IMR-90 (cell line): Measurements from ENCODE around the gene ASB13. TPM values are rescaled to one million over a fixed set of nuclear protein-coding genes. Genes with fewer than 3 reads are reported as not detected.
A peak's percentile ranks its signal among the peaks of the same experiment; 100 is the strongest.

Experiments used
- ATAC-seq: fragments of 200-7000 bp; cut with Tn5 transposase; 2 replicates; pipeline ENCODE4 v1.9.1; 2020; ENCODE audit warnings: low read depth, mild to moderate bottlenecking, moderate library complexity
- BruUV-seq: library from RNA; stranded (reverse); fragments of 400-500 nt; replicated peaks from 2 replicates; lab custom pipeline; 2021; lab: Mats Ljungman, UMichigan
- CTCF ChIA-PET: fragments of 300-600 bp; formaldehyde crosslinking; extraction: SDS; loops from one replicate; lab custom pipeline; 2021; ENCODE audit warnings: antibody characterized with exemption; lab: Yijun Ruan, JAX
- POLR2A ChIA-PET: fragments of 300-600 bp; sonication (Branson Sonifier 250); formaldehyde crosslinking; loops from one replicate; lab custom pipeline; 2022; ENCODE audit warnings: antibody characterized with exemption; ENCODE audit not compliant: unreplicated experiment; lab: Charles Lee
- DNase-seq: peaks from one replicate; pipeline ENCODE4 v3.0.0; 2013
- H2AFZ ChIP-seq: replicated peaks from 2 replicates; pipeline ENCODE3; 2013; ENCODE audit warnings: low read length, mild to moderate bottlenecking; ENCODE audit not compliant: poor library complexity
- H2AK5ac ChIP-seq: 2 replicates; pipeline ENCODE4 v1.6.1; 2013; ENCODE audit warnings: low read depth, low read length, inconsistent platforms
- H2AK9ac ChIP-seq: replicated peaks from 2 replicates; pipeline ENCODE3; 2013; ENCODE audit warnings: mild to moderate bottlenecking, low read depth, low read length, moderate library complexity; ENCODE audit not compliant: poor library complexity
- H2BK120ac ChIP-seq: 2 replicates; pipeline ENCODE4 v1.6.1; 2013; ENCODE audit warnings: low read depth, low read length, inconsistent platforms
- H2BK15ac ChIP-seq: 3 replicates; pipeline ENCODE4 v1.6.1; 2013; ENCODE audit warnings: low read depth, low read length, inconsistent platforms
- H2BK20ac ChIP-seq: 2 replicates; pipeline ENCODE4 v1.6.1; 2013; ENCODE audit warnings: low read depth, mild to moderate bottlenecking, inconsistent platforms, low read length, moderate library complexity
- H2BK5ac ChIP-seq: 2 replicates; pipeline ENCODE4 v1.6.1; 2013; ENCODE audit warnings: mild to moderate bottlenecking, low read depth, low read length, inconsistent platforms; ENCODE audit not compliant: poor library complexity, severe bottlenecking
- H3K14ac ChIP-seq: replicated peaks from 2 replicates; pipeline ENCODE4 v1.6.1; 2013; ENCODE audit warnings: low read depth, low read length, inconsistent platforms
- H3K18ac ChIP-seq: 2 replicates; pipeline ENCODE4 v1.6.1; 2013; ENCODE audit warnings: low read depth, low read length, control low read depth
- H3K23ac ChIP-seq: 2 replicates; pipeline ENCODE4 v1.6.1; 2013; ENCODE audit warnings: low read depth, low read length, inconsistent platforms
- H3K27ac ChIP-seq: 2 replicates; pipeline ENCODE4 v1.5.1; 2013; ENCODE audit warnings: mild to moderate bottlenecking, control low read depth, low read length; ENCODE audit not compliant: insufficient read depth
- H3K27me3 ChIP-seq: 2 replicates; pipeline ENCODE4 v1.6.1; 2013; ENCODE audit warnings: low read length; ENCODE audit not compliant: control insufficient read depth, insufficient read depth
- H3K36me3 ChIP-seq: 2 replicates; pipeline ENCODE4 v1.6.1; 2013; ENCODE audit warnings: low read length, mixed read lengths; ENCODE audit not compliant: control insufficient read depth, insufficient read depth
- H3K4ac ChIP-seq: 2 replicates; pipeline ENCODE4 v1.6.1; 2013; ENCODE audit warnings: low read depth, low read length, inconsistent platforms
- H3K4me1 ChIP-seq: 2 replicates; pipeline ENCODE4 v1.6.1; 2013; ENCODE audit warnings: low read length, mixed read lengths; ENCODE audit not compliant: control insufficient read depth, insufficient read depth
- H3K4me2 ChIP-seq: 2 replicates; pipeline ENCODE4 v1.6.1; 2013; ENCODE audit warnings: low read depth, mild to moderate bottlenecking, control low read depth, low read length, moderate library complexity
- H3K4me3 ChIP-seq: 2 replicates; pipeline ENCODE4 v1.5.1; 2013; ENCODE audit warnings: low read depth, mild to moderate bottlenecking, control low read depth, low read length, moderate library complexity; ENCODE audit not compliant: insufficient read depth
- H3K56ac ChIP-seq: 2 replicates; pipeline ENCODE4 v1.6.1; 2013; ENCODE audit warnings: low read length, inconsistent platforms; ENCODE audit not compliant: insufficient read depth; ENCODE audit errors: extremely low read depth
- H3K79me1 ChIP-seq, 2 experiments: 2 replicates each; pipeline ENCODE4 v1.6.1; 2013; ENCODE audit warnings: low read length in 2 of 2, inconsistent platforms in 1 of 2, low read depth in 1 of 2
- H3K9ac ChIP-seq: 2 replicates; pipeline ENCODE4 v1.6.1; 2013; ENCODE audit warnings: low read depth, low read length, control low read depth
- H3K9me1 ChIP-seq: 2 replicates; pipeline ENCODE4 v1.6.1; 2013; ENCODE audit warnings: low read length, inconsistent platforms; ENCODE audit not compliant: insufficient read depth
- H3K9me3 ChIP-seq: 2 replicates; pipeline ENCODE4 v1.6.1; 2013; ENCODE audit warnings: low read length; ENCODE audit not compliant: control insufficient read depth, insufficient read depth
- H4K20me1 ChIP-seq: 2 replicates; pipeline ENCODE4 v1.6.1; 2013; ENCODE audit warnings: low read length, inconsistent platforms; ENCODE audit not compliant: insufficient read depth
- H4K5ac ChIP-seq: 2 replicates; pipeline ENCODE4 v1.6.1; 2013; ENCODE audit warnings: mild to moderate bottlenecking, low read depth, low read length, control low read depth
- H4K8ac ChIP-seq, 2 experiments: 2 replicates each; pipeline ENCODE4 v1.6.1; 2013; ENCODE audit warnings: low read depth in 2 of 2, low read length in 2 of 2, control low read depth in 1 of 2, inconsistent platforms in 1 of 2
- H4K91ac ChIP-seq: 2 replicates; pipeline ENCODE4 v1.6.1; 2013; ENCODE audit warnings: low read depth, low read length, inconsistent platforms; ENCODE audit not compliant: insufficient read depth
- BHLHE40 ChIP-seq: fragments of 150-350 bp; IDR thresholded peaks from 2 replicates; pipeline ENCODE4 v1.6.1; 2016; ENCODE audit warnings: mild to moderate bottlenecking, low read depth, low read length
- CEBPB ChIP-seq: IDR thresholded peaks from 2 replicates; pipeline ENCODE4 v1.6.1; 2012; ENCODE audit warnings: low read depth, low read length, improper control_type of control experiment
- FOS ChIP-seq: fragments of 150-350 bp; IDR thresholded peaks from 2 replicates; pipeline ENCODE4 v1.6.1; 2016; ENCODE audit warnings: low read depth, low read length
- MAZ ChIP-seq: IDR thresholded peaks from 2 replicates; pipeline ENCODE4 v1.6.1; 2012; ENCODE audit warnings: low read depth, mild to moderate bottlenecking, low read length, improper control_type of control experiment, moderate library complexity, borderline replicate concordance
- POLR2A ChIP-seq: IDR thresholded peaks from 2 replicates; pipeline ENCODE4 v1.6.1; 2012; ENCODE audit warnings: mild to moderate bottlenecking, low read depth, low read length
- RAD21 ChIP-seq: IDR thresholded peaks from 2 replicates; pipeline ENCODE4 v1.6.1; 2012; ENCODE audit warnings: low read length, improper control_type of control experiment
- SMC3 ChIP-seq: fragments of 150-350 bp; IDR thresholded peaks from 2 replicates; pipeline ENCODE4 v1.6.1; 2016; ENCODE audit warnings: low read depth, mild to moderate bottlenecking, antibody characterized with exemption, low read length, moderate library complexity
- WGBS, 2 experiments: methylation state at CpG; one replicate each; pipeline versions ENCODE4 v1.1.5 to v1.1.7; 2013; ENCODE audit warnings: missing lambda C conversion rate in 2 of 2; ENCODE audit not compliant: insufficient read length in 1 of 2; ENCODE audit errors: extremely low coverage in 2 of 2; 5-methylcytosine and 5-hydroxymethylcytosine counted together
- dilution Hi-C: fragments of 300-500 bp; cut with HindIII; formaldehyde crosslinking; loops from one replicate; pipeline ENCODE4 v1.14.3; 2018; ENCODE audit warnings: low sequenced_read_pairs; ENCODE audit not compliant: unreplicated experiment
- in situ Hi-C: fragments of 300-500 bp; cut with MboI; formaldehyde crosslinking; loops from 3 replicates; pipeline ENCODE4 v1.14.3; 2019; ENCODE audit warnings: low sequenced_read_pairs, inconsistent platforms, mixed read lengths
- intact Hi-C: fragments of 100-400 bp; cut with micrococcal nuclease; formaldehyde crosslinking; loops from 2 replicates; pipeline ENCODE4 v1.10.0; 2022
- polyA plus RNA-seq, 3 experiments: library from polyadenylated mRNA; depleted of rRNA; stranded (reverse); fragments of >200 nt; gene quantifications; 2 replicates each; pipeline ENCODE4 v1.2.3, GENCODE V29; 2012; ENCODE audit warnings: low replicate concordance in 1 of 3
- total RNA-seq: library from RNA; depleted of rRNA; stranded (reverse); fragments of >200 nt; gene quantifications from 2 replicates; pipeline ENCODE4 v1.2.3, GENCODE V29; 2012
- TF ChIP-seq, protein P1 (sequence below): conservative IDR thresholded peaks from 2 replicates; pipeline ENCODE4 v1.5.1; 2012; ENCODE audit warnings: mild to moderate bottlenecking, low read depth, low read length, improper control_type of control experiment
- TF ChIP-seq, protein P2 (sequence below): fragments of 150-350 bp; IDR thresholded peaks from 2 replicates; pipeline ENCODE4 v1.6.1; 2017; ENCODE audit warnings: mild to moderate bottlenecking, antibody characterized with exemption, low read length, low read depth

Gene ASB13
- total and polyA plus RNA-seq, 2 of the 4 experiments (the other 2 are of a cell fraction), result 4.6 to 6.3 TPM

DNA sequence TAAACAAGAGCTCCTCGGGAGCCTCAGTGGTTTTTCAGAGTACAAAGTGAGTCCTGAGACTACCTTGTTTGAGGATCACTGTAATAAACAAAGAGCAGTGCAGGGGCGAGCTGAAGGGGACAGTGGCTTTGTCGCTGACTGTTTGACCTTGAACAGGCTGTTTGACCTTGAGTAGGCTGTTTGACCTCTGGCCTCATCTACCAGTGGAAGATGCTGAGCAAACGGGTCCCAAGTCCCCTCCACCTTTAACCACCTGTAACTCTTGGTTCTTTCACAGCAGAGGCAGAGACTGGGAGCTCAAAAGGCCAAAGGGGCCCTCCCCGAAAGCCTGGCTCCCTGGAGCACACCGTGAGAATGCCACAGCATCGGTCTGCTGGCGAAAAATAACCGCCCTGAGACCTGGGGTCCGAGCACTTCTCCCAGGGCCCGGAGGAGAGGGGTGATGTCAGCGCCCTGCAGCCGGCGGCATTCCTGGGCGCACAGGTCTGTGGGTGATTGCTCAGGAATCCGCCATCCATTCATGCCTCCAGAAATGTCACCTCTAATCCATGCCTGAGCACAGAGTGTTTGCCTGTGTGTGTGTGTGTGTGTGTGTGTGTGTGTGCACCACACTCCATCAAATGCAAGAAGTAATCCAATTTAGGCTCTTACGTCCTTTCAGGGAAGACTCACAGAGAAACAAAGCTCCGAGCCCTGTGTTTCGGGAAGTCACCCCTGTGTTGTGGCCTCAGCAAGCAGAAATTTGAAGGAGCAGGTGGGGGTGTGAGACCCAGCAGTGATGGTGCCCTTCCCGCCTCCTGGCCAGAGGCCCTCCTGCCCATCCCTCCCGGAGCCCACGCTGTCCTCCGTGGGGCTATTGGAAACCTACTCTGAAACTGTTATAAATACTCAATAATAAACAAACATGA lies 66.5 kb downstream of the ASB13 start:
- ChIA-PET POLR2A (no interaction called here), CTCF (interaction anchor here (1.0 kb wide), 1 partner anchor 785 kb away, joined by 4 read pairs; no protein-coding TSS in a partner anchor)
- H3K36me3 ChIP-seq, result no peaks in the 10 kb centered on the region
- WGBS, 2 experiments, result 95% methylated on average over 6 of the region's 23 CpGs; no CpG with 5 or more reads in 1 of the 2 experiments
- no peak overlapping the region for H3K4me3 ChIP-seq
- H3K4ac ChIP-seq, result no peak overlapping the region
- no peak overlapping the region for H4K5ac ChIP-seq
- TF ChIP-seq, protein P1, sequence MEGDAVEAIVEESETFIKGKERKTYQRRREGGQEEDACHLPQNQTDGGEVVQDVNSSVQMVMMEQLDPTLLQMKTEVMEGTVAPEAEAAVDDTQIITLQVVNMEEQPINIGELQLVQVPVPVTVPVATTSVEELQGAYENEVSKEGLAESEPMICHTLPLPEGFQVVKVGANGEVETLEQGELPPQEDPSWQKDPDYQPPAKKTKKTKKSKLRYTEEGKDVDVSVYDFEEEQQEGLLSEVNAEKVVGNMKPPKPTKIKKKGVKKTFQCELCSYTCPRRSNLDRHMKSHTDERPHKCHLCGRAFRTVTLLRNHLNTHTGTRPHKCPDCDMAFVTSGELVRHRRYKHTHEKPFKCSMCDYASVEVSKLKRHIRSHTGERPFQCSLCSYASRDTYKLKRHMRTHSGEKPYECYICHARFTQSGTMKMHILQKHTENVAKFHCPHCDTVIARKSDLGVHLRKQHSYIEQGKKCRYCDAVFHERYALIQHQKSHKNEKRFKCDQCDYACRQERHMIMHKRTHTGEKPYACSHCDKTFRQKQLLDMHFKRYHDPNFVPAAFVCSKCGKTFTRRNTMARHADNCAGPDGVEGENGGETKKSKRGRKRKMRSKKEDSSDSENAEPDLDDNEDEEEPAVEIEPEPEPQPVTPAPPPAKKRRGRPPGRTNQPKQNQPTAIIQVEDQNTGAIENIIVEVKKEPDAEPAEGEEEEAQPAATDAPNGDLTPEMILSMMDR, result no peak
- no peak for TF ChIP-seq RAD21
- TF ChIP-seq CEBPB, result no peak
- no peak for TF ChIP-seq POLR2A
- no peak for TF ChIP-seq SMC3
- no peak for TF ChIP-seq BHLHE40
- TF ChIP-seq MAZ, result no peak
- TF ChIP-seq FOS, result no peak
- TF ChIP-seq, protein P2, sequence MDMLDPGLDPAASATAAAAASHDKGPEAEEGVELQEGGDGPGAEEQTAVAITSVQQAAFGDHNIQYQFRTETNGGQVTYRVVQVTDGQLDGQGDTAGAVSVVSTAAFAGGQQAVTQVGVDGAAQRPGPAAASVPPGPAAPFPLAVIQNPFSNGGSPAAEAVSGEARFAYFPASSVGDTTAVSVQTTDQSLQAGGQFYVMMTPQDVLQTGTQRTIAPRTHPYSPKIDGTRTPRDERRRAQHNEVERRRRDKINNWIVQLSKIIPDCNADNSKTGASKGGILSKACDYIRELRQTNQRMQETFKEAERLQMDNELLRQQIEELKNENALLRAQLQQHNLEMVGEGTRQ, result no peak
- H2BK15ac ChIP-seq, result no peak overlapping the region; the same call in 2 of the 3 replicates
- H3K9me1 ChIP-seq, result peaks cover 21% of the 10 kb centered on the region
- intact Hi-C loops (no loop called here), dilution Hi-C loops (no loop called here), in situ Hi-C loops (loop anchor here (25.0 kb wide), 1 partner anchor 763 kb away; the partner anchor contains the start of gene AKR1E2)
- BruUV-seq, result no TSS peak
- no peak overlapping the region for H3K27ac ChIP-seq
- DNase-seq (no peak), ATAC-seq (no peak)
- peak overlapping the region; percentile 11; the same call in 1 of the 2 replicates for H2BK120ac ChIP-seq
- H3K9me3 ChIP-seq, result no peaks in the 10 kb centered on the region
- no peak overlapping the region for H2AFZ ChIP-seq
- H3K18ac ChIP-seq, result no peak overlapping the region
- no peak overlapping the region for H3K23ac ChIP-seq
- H3K79me1 ChIP-seq, result peaks cover 0 to 8% of the 10 kb centered on the region in 2 experiments; a peak in 1 of 4 replicates
- H4K91ac ChIP-seq, result no peak overlapping the region; the same call in 1 of the 2 replicates
- peak overlapping the region; percentile 32 for H2AK5ac ChIP-seq
- no peaks in the 10 kb centered on the region for H3K27me3 ChIP-seq
- no peak overlapping the region for H3K9ac ChIP-seq
- no peak overlapping the region for H3K56ac ChIP-seq
- H2BK5ac ChIP-seq, result no peak overlapping the region
- H2AK9ac ChIP-seq, result peak overlapping the region; percentile 11
- no peak overlapping the region for H4K8ac ChIP-seq
- no peaks in the 10 kb centered on the region for H4K20me1 ChIP-seq
- H3K14ac ChIP-seq, result no peak overlapping the region
- no peak overlapping the region for H2BK20ac ChIP-seq
- peaks cover 16% of the 10 kb centered on the region for H3K4me1 ChIP-seq
- no peak overlapping the region for H3K4me2 ChIP-seq
